ENCODE data around the gene SHANK3. TPM values are rescaled to one million over a fixed set of nuclear protein-coding genes. Genes with fewer than 3 reads are reported as not detected.
A peak's percentile ranks its signal among the peaks of the same experiment; 100 is the strongest.

The SHANK3 gene
- total RNA-seq, 1 donor from 2014 or later: 11.5 TPM

DNA sequence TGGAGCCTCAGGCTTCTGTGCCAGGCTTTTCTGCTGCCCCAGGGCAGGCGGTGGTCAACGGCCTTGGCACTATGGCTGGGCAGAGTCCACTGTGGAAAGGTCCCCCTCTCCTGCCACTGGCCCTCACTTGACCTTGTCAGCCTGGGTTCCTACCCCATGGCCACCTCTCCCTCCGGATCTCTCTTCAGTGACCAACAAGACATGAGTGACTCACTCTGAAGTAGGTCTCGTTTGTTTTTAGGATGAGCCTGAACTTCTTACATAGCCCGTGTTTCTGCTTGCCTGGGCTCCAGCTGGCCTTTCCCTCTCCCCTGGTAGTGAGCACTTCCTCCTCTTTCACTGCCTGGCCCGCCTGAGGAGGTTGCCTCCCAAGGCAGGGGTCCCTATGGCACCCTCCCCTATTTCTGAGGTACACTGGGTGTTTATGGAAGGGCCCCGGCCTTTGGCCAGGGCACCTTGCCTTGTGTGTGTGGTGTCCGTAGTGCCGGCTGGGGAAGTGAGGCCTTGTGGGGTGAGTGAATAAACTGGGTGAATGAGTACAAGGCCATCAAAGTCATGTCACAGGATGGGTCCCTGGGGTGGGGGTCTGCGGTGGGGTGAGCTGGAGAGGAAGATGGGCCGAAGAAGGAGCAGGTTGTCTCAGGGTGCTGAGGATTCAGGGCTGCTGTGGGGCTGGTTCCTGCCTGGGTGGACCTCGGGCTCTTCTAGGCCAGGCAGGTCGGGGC, 5.0 kb downstream of the SHANK3 start:
- DNase-seq (ENCODE audit: low read depth in 2 of 2): peak in 1 of 2 donors; percentile 46

GRCh38 chr22:50678218-50678650, 5.6 kb downstream of the SHANK3 start:
- DNase-seq (ENCODE audit: low read depth in 2 of 2): no peak

DNA sequence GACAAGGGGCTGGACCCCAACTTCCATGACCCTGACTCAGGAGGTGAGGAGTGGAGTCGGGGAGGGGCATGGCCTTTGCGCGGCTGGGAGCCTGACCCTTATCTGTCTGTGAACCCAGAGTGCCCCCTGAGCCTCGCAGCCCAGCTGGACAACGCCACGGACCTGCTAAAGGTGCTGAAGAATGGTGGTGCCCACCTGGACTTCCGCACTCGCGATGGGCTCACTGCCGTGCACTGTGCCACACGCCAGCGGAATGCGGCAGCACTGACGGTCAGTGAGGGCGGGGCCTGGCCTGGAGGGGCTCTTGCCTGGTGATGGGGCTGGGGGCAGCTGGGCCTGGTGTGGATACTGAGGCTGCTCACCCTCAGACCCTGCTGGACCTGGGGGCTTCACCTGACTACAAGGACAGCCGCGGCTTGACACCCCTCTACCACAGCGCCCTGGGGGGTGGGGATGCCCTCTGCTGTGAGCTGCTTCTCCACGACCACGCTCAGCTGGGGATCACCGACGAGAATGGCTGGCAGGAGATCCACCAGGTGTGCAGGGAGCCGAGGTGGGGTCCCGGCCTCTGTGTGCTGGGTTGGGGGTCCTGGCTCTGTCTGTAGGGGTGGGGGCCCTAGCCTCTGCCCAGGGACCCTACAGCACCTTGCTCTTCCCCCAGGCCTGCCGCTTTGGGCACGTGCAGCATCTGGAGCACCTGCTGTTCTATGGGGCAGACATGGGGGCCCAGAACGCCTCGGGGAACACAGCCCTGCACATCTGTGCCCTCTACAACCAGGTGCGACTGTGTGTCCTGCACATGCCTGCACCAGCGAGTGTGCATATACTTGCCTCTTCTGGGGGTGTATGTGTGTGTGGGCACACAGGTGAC, 6.3 kb downstream of the SHANK3 start:
- DNase-seq (ENCODE audit: low read depth in 2 of 2): no peak

DNA sequence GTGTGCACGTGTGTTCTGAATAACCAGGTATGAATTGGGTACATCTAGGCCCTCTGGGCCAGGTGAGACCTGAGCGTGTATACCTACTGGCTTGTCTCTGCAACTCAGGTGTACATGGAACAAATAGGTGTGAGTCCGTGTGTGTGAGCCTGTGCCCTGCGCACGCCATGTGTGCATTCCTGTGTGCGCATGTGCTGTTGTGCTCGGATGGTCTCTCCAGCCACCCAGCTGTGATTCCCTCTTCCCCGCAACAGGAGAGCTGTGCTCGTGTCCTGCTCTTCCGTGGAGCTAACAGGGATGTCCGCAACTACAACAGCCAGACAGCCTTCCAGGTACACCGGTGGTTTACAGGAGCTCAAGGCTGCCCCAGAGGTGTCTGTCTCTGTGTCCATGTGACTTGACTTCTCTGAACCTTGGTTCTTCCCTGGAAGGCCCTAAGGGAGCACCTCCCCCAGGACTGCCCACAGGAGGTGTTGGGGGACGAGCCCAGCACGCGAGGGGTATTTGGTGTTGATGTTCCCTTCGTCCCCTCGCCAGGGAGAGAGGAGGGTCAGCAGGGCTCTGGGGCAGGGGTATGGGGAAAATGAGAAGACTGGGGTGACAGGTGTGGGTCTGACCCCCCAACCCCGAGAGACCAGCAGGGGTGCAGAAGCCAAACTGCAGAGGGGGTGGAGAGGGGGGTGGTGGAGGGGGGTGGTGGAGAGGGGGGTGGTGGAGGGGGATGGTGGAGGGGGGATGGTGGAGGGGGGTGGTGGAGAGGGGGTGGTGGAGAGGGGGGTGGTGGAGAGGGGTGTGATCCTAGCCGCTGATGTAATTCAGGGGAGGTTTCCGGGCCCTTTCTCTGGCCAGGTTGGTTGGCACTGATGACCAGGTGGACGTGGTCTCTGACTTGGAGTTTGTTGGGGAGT, 10.7 kb downstream of the SHANK3 start:
- DNase-seq (ENCODE audit: low read depth in 2 of 2): no peak

GRCh38 chr22:50683994-50684371, 11.4 kb downstream of the SHANK3 start:
- peak in 1 of 2 donors; percentile 16 for DNase-seq (ENCODE audit: low read depth in 2 of 2)

- DNase-seq (ENCODE audit: low read depth in 2 of 2): no peak
These were observed 11.9 kb downstream of the SHANK3 start for GRCh38 chr22:50684501-50684900.

DNA sequence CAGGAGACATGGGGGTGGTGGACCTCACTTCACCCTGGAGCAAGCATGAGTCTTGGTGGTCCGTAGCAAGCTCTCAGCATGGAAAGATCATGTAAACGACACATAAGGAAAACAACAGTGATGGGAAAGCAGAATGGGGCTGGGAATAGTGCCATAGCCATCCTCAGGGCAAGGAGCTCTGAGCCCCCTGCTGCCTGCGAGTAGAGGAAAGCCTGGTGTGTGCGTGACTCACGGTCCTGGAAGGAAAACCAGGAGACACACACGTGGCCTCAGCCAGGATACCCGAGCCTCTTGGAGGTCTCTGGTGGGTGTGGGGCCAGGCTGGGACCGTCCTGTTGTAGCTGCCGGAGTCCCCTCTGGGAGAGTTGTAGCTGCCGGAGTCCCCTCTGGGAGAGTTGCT, 12.4 kb downstream of the SHANK3 start:
- DNase-seq (ENCODE audit: low read depth in 2 of 2): peak in 1 of 2 donors; percentile 74

DNA sequence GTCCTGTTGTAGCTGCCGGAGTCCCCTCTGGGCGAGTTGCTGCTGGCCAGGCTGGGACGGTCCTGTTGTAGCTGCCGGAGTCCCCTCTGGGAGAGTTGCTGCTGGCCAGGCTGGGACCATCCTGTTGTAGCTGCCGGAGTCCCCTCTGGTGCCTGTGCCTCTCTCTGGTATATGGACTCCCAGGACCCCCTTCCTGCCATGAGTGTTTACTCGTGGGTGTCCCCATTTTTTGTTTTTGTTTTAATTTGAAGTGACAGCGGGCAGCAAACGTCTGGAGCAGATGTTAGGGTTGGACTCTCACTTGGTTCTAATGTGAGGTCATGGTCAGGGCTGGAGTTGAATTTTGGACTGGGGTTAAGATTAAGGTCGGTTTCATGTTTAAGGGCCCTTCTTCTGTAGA, 14.2 kb downstream of the SHANK3 start:
- DNase-seq (ENCODE audit: low read depth in 2 of 2): no peak

DNA sequence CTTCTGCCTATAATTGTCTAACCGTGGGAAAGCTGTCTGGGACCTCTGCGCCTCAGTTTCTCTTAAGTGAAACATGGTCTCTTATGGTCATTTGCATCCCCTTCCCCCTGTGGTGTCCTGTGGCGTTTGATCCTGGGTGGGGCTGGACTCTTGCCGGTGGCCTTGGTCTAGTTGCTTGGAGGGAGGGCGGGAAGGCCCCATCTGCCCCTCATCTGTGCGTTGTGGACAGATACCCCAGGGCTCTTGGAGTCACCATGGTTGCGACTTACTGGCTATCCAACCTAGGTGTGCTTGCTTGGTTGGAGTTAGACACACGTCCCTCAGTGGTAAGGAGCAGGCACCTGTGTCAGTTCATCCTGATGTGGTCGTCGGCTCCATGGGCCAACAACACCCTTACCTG, 15.2 kb downstream of the SHANK3 start:
- DNase-seq (ENCODE audit: low read depth in 2 of 2): no peak

DNA sequence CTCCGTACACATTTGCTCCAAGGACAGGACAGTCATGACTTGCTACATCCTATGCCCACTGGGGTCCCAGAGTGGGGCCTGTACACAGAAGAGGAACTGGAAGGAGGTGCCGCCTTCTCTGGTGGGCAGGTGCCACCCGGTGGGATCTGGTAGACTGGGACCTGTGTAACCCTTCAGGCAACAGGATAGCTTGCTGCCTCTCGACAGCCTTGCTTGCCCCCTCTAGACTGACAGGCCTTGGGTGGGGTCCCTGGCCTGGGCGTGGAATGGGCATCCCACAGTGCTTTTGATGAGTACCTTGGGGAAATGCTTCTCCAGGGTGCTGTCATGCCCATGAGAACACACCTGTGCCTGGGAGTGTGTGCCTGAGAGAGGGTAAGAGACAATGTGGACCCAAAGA, 15.8 kb downstream of the SHANK3 start:
- DNase-seq (ENCODE audit: low read depth in 2 of 2): no peak

DNA sequence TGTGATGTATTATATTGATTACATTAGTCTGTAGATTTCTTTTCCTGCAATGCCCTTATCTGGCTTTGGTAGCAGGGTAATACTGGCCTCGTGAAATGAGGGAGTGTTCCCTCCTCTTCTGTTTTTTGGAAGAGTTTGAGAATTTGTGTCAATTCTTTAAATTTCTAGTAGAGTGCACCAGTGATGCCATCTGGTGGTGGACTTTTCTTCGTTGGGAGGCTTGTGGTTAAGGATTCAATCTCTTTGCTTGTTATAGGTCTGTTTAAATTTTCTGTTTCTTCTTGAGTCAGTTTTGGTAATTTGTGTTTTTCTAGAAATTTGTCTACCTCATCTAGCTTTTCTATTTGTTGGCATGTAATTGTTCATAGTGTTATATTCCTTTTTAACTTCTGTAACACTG, 18.9 kb downstream of the SHANK3 start:
- DNase-seq (ENCODE audit: low read depth in 2 of 2): peak; percentile 56 to 65

- no peak for DNase-seq (ENCODE audit: low read depth in 2 of 2)
These were observed 20.8 kb downstream of the SHANK3 start for GRCh38 chr22:50693462-50693861.

GRCh38 chr22:50694099-50694605, 21.5 kb downstream of the SHANK3 start:
- no peak for DNase-seq (ENCODE audit: low read depth in 2 of 2)

DNA sequence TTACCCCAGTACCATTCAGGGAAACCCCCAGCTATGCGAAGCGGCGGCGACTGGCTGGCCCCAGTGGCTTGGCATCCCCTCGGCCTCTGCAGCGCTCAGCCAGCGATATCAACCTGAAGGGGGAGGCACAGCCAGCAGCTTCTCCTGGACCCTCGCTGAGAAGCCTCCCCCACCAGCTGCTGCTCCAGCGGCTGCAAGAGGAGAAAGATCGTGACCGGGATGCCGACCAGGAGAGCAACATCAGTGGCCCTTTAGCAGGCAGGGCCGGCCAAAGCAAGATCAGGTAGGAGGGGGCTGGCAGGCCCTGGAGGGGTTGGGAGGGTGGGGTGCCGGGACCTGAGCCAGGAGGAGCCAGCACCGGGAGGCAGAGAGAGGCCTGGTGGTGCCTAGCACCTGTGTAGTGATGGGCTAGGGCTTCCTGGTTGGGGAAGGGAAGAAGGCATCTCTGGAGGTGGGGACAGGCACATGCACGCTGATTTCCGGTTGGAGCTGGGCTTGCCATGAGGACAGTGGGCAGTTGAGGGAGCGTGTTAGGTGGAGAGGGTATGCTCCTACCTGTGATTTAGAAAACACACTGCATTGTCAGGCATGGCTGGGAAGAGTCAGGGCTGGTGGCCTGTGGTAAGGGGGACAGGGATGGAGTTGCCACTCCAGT, 22.3 kb downstream of the SHANK3 start:
- no peak for DNase-seq (ENCODE audit: low read depth in 2 of 2)

- DNase-seq (ENCODE audit: low read depth in 2 of 2): no peak
These were observed 23.0 kb downstream of the SHANK3 start for GRCh38 chr22:50695421-50696250.

DNA sequence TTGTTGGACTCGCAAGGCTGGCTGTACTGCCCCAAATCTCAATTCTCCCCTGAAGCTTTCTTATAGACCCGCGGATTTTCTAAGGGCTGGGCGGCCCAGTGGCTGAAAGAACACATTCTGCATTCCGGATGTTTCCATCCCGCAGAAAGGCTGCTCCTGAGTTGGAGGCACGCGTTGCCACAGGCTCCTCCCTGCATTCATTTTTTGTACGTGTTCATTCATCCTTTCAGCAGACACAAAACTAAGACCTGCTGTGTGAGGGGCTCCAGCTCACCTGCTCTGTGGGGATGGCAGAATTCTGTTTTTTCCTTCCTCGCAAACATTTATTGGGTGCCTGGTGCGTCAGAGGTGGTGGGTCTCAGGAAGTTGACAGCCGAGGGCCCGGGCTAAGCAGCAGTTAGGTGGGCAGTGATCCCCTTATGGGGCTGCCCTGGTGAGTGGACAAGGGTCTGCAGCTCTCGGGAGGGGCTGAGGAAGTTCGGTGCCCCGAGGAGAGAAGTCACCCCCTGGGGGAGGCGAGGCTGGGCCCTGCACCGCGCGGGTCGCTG, 23.7 kb downstream of the SHANK3 start:
- DNase-seq (ENCODE audit: low read depth in 2 of 2): no peak

- no peak for DNase-seq (ENCODE audit: low read depth in 2 of 2)
These were observed 24.4 kb downstream of the SHANK3 start for GRCh38 chr22:50696799-50697561.

GRCh38 chr22:50697667-50698506, 25.3 kb downstream of the SHANK3 start:
- no peak for DNase-seq (ENCODE audit: low read depth in 2 of 2)
